ENCODE data around the gene M6PR.

DNA sequence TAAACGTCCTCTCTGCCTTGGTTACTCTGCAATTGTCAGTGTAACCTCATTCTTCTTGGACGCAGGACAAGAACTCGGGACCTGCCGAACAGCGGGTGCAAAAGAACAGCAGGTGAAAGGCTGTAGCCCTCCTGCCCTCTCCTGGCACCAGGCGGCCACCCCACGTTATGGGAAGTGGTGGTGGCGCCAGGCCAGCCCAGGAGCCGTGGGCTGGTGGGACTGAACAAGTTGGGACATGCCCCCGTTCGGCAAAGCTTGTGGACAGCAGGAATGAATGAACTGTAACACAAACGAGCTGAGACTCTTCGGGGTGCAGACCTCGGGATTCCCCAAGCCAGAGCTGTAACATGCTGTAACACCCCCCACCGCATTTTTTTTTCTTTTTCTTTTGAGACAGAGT is 6.6 kb upstream of the M6PR start:
- TF ChIP-seq, protein P1, sequence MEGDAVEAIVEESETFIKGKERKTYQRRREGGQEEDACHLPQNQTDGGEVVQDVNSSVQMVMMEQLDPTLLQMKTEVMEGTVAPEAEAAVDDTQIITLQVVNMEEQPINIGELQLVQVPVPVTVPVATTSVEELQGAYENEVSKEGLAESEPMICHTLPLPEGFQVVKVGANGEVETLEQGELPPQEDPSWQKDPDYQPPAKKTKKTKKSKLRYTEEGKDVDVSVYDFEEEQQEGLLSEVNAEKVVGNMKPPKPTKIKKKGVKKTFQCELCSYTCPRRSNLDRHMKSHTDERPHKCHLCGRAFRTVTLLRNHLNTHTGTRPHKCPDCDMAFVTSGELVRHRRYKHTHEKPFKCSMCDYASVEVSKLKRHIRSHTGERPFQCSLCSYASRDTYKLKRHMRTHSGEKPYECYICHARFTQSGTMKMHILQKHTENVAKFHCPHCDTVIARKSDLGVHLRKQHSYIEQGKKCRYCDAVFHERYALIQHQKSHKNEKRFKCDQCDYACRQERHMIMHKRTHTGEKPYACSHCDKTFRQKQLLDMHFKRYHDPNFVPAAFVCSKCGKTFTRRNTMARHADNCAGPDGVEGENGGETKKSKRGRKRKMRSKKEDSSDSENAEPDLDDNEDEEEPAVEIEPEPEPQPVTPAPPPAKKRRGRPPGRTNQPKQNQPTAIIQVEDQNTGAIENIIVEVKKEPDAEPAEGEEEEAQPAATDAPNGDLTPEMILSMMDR (IDR thresholded peaks at IDR 0.05) = no peak
- no peak for TF ChIP-seq EZH2phosphoT487 (IDR thresholded peaks at IDR 0.05)
